Erythroblast (primary cell): ENCODE results near the gene GPC4.

Experiments
- GATA1 ChIP-seq: IDR thresholded peaks from 2 replicates; pipeline ENCODE4 v1.6.1; 2011; ENCODE audit warnings: low read depth, mild to moderate bottlenecking, control low read depth, low read length, moderate library complexity
- POLR2A ChIP-seq: IDR thresholded peaks from 2 replicates; pipeline ENCODE4 v1.6.1; 2011; ENCODE audit warnings: mild to moderate bottlenecking, low read length

DNA sequence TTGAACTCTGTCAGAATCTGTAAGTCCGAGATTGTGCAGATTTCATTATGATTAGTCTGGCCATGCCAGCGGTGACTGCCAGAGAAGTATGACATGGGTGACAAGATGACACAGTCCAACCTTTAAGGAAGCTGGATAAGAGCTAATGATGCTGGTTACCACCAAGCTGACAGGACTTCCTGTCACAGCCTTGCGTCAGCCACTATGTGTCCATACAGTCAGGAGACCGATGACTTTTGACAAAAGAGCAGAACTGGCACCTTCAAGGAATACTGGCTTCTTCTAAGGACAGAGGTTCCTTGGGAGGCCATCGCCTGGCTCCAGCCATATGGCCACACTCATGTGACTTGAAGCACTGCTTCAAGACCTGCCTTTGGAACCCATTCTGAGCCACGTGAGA is 129.9 kb downstream of the GPC4 start:
- TF ChIP-seq POLR2A (no peak), GATA1 (no peak)
